GM12891 (cell line): ENCODE results near the gene SEMA4A.

Experiments
- PAX5 ChIP-seq: IDR thresholded peaks from 2 replicates; pipeline ENCODE4 v1.6.1; 2011; ENCODE audit warnings: low read length, moderate library complexity, mild to moderate bottlenecking; ENCODE audit not compliant: insufficient read depth, severe bottlenecking
- POLR2A ChIP-seq: IDR thresholded peaks from 2 replicates; pipeline ENCODE4 v1.6.1; 2011; ENCODE audit warnings: low read depth, low read length, control low read depth
- POLR2AphosphoS5 ChIP-seq: IDR thresholded peaks from 2 replicates; pipeline ENCODE4 v1.6.1; 2011; ENCODE audit warnings: low read depth, low read length, control low read depth
- SPI1 ChIP-seq: IDR thresholded peaks from 2 replicates; pipeline ENCODE4 v1.6.1; 2011; ENCODE audit warnings: low read depth, low read length, control low read depth
- TAF1 ChIP-seq: IDR thresholded peaks from 2 replicates; pipeline ENCODE4 v1.6.1; 2011; ENCODE audit warnings: low read depth, low read length, control low read depth

DNA sequence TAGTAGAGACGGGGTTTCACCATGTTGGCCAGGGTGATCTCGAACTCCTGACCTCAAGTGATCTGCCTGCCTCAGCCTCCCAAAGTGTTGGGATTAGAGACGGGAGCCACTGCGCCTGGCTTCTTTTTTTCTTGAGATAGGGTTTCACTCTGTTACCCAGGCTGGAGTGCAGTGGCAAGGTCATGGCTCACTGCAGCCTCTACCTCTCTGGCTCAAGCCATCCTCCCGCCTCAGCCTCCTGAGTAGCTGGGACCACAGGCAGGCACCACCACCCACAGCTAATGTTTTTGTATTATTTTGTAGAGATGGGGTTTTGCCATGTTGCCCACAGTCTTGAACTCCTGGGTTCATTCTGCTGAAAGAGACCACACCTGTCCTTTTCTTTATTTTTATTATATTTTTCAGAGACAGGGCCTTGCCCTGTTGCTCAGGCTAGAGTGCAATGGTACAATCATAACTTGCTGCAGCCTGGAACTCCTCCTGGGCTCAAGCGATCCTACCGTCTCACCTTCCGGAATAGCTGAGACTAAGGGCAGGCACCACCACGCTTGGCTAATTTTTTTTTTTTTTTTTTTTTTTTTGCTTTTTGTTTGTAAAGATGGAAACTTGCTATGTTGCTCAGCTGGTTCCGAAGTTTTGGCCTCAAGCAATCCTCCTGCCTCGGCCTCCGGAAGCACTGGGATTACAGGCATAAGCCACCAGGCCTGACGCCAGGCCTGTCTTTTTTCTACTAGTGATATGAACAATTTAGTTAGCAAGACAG, 35.8 kb upstream of the SEMA4A start:
- no peak for TF ChIP-seq POLR2A
- TF ChIP-seq POLR2AphosphoS5 = no peak
- TF ChIP-seq SPI1 = no peak
- no peak for TF ChIP-seq PAX5
- TF ChIP-seq TAF1 = no peak
